ENCODE results near the gene NRXN3.

Gene NRXN3

GRCh38 chr14:79177106-79177505 is 1006.9 kb downstream of the NRXN3 start:
- H3K36me3 ChIP-seq (ENCODE audit: control insufficient read depth, insufficient read depth, low read length): no peaks in the 10 kb centered on the region
- H3K27me3 ChIP-seq (replicated peaks; ENCODE audit: control insufficient read depth, insufficient read depth, low read length, poor library complexity, severe bottlenecking): no peaks in the 10 kb centered on the region
- H3K9me3 ChIP-seq (ENCODE audit: control insufficient read depth, low read length): no peaks in the 10 kb centered on the region
- no peak for DNase-seq
- no peak overlapping the region for H3K4me3 ChIP-seq (ENCODE audit: insufficient read depth, low read depth, low read length, poor library complexity, severe bottlenecking)
- no peaks in the 10 kb centered on the region for H3K4me1 ChIP-seq (ENCODE audit: control insufficient read depth, insufficient read depth, low read length, poor library complexity, severe bottlenecking)
- no peak overlapping the region for H3K27ac ChIP-seq (ENCODE audit: insufficient read depth, low read length, poor library complexity, severe bottlenecking)

GRCh38 chr14:79178719-79179118 is 1008.5 kb downstream of the NRXN3 start:
- Histone ChIP-seq H3K4me1 (ENCODE audit: control insufficient read depth, insufficient read depth, low read length, poor library complexity, severe bottlenecking) (no peaks in the 10 kb centered on the region), H3K36me3 (ENCODE audit: control insufficient read depth, insufficient read depth, low read length) (no peaks in the 10 kb centered on the region), H3K4me3 (ENCODE audit: insufficient read depth, low read depth, low read length, poor library complexity, severe bottlenecking) (no peak overlapping the region), H3K27me3 (replicated peaks; ENCODE audit: control insufficient read depth, insufficient read depth, low read length, poor library complexity, severe bottlenecking) (no peaks in the 10 kb centered on the region), H3K27ac (ENCODE audit: insufficient read depth, low read length, poor library complexity, severe bottlenecking) (no peak overlapping the region), H3K9me3 (ENCODE audit: control insufficient read depth, low read length) (no peaks in the 10 kb centered on the region)
- DNase-seq: no peak

GRCh38 chr14:79179985-79180384 is 1009.8 kb downstream of the NRXN3 start:
- Histone ChIP-seq H3K27me3 (replicated peaks; ENCODE audit: control insufficient read depth, insufficient read depth, low read length, poor library complexity, severe bottlenecking) (no peaks in the 10 kb centered on the region), H3K9me3 (ENCODE audit: control insufficient read depth, low read length) (no peaks in the 10 kb centered on the region), H3K4me1 (ENCODE audit: control insufficient read depth, insufficient read depth, low read length, poor library complexity, severe bottlenecking) (no peaks in the 10 kb centered on the region), H3K4me3 (ENCODE audit: insufficient read depth, low read depth, low read length, poor library complexity, severe bottlenecking) (no peak overlapping the region), H3K27ac (ENCODE audit: insufficient read depth, low read length, poor library complexity, severe bottlenecking) (no peak overlapping the region), H3K36me3 (ENCODE audit: control insufficient read depth, insufficient read depth, low read length) (no peaks in the 10 kb centered on the region)
- no peak for DNase-seq

GRCh38 chr14:79180656-79181055 is 1010.5 kb downstream of the NRXN3 start:
- Histone ChIP-seq H3K4me1 (ENCODE audit: control insufficient read depth, insufficient read depth, low read length, poor library complexity, severe bottlenecking) (no peaks in the 10 kb centered on the region), H3K9me3 (ENCODE audit: control insufficient read depth, low read length) (no peaks in the 10 kb centered on the region), H3K4me3 (ENCODE audit: insufficient read depth, low read depth, low read length, poor library complexity, severe bottlenecking) (no peak overlapping the region), H3K36me3 (ENCODE audit: control insufficient read depth, insufficient read depth, low read length) (no peaks in the 10 kb centered on the region), H3K27ac (ENCODE audit: insufficient read depth, low read length, poor library complexity, severe bottlenecking) (no peak overlapping the region), H3K27me3 (replicated peaks; ENCODE audit: control insufficient read depth, insufficient read depth, low read length, poor library complexity, severe bottlenecking) (no peaks in the 10 kb centered on the region)
- no peak for DNase-seq

GRCh38 chr14:79186523-79186922 is 1016.4 kb downstream of the NRXN3 start:
- DNase-seq: no peak
- Histone ChIP-seq H3K4me3 (ENCODE audit: insufficient read depth, low read depth, low read length, poor library complexity, severe bottlenecking) (no peak overlapping the region), H3K4me1 (ENCODE audit: control insufficient read depth, insufficient read depth, low read length, poor library complexity, severe bottlenecking) (no peaks in the 10 kb centered on the region), H3K9me3 (ENCODE audit: control insufficient read depth, low read length) (no peaks in the 10 kb centered on the region), H3K36me3 (ENCODE audit: control insufficient read depth, insufficient read depth, low read length) (no peaks in the 10 kb centered on the region), H3K27me3 (replicated peaks; ENCODE audit: control insufficient read depth, insufficient read depth, low read length, poor library complexity, severe bottlenecking) (no peaks in the 10 kb centered on the region), H3K27ac (ENCODE audit: insufficient read depth, low read length, poor library complexity, severe bottlenecking) (no peak overlapping the region)

- DNase-seq: no peak
- Histone ChIP-seq H3K9me3 (ENCODE audit: control insufficient read depth, low read length) (no peaks in the 10 kb centered on the region), H3K27ac (ENCODE audit: insufficient read depth, low read length, poor library complexity, severe bottlenecking) (no peak overlapping the region), H3K4me3 (ENCODE audit: insufficient read depth, low read depth, low read length, poor library complexity, severe bottlenecking) (no peak overlapping the region), H3K27me3 (replicated peaks; ENCODE audit: control insufficient read depth, insufficient read depth, low read length, poor library complexity, severe bottlenecking) (no peaks in the 10 kb centered on the region), H3K36me3 (ENCODE audit: control insufficient read depth, insufficient read depth, low read length) (no peaks in the 10 kb centered on the region), H3K4me1 (ENCODE audit: control insufficient read depth, insufficient read depth, low read length, poor library complexity, severe bottlenecking) (no peaks in the 10 kb centered on the region)
These were observed 1023.7 kb downstream of the NRXN3 start for GRCh38 chr14:79193689-79194477.

- Histone ChIP-seq H3K4me3 (ENCODE audit: insufficient read depth, low read depth, low read length, poor library complexity, severe bottlenecking) (no peak overlapping the region), H3K27ac (ENCODE audit: insufficient read depth, low read length, poor library complexity, severe bottlenecking) (no peak overlapping the region), H3K9me3 (ENCODE audit: control insufficient read depth, low read length) (no peaks in the 10 kb centered on the region), H3K4me1 (ENCODE audit: control insufficient read depth, insufficient read depth, low read length, poor library complexity, severe bottlenecking) (no peaks in the 10 kb centered on the region), H3K36me3 (ENCODE audit: control insufficient read depth, insufficient read depth, low read length) (no peaks in the 10 kb centered on the region), H3K27me3 (replicated peaks; ENCODE audit: control insufficient read depth, insufficient read depth, low read length, poor library complexity, severe bottlenecking) (no peaks in the 10 kb centered on the region)
- DNase-seq: no peak
These were observed 1026.0 kb downstream of the NRXN3 start for GRCh38 chr14:79196216-79196615.

GRCh38 chr14:79197516-79197915 is 1027.3 kb downstream of the NRXN3 start:
- H3K4me1 ChIP-seq (ENCODE audit: control insufficient read depth, insufficient read depth, low read length, poor library complexity, severe bottlenecking): no peaks in the 10 kb centered on the region
- H3K4me3 ChIP-seq (ENCODE audit: insufficient read depth, low read depth, low read length, poor library complexity, severe bottlenecking): no peak overlapping the region
- no peak for DNase-seq
- no peaks in the 10 kb centered on the region for H3K9me3 ChIP-seq (ENCODE audit: control insufficient read depth, low read length)
- no peak overlapping the region for H3K27ac ChIP-seq (ENCODE audit: insufficient read depth, low read length, poor library complexity, severe bottlenecking)
- no peaks in the 10 kb centered on the region for H3K36me3 ChIP-seq (ENCODE audit: control insufficient read depth, insufficient read depth, low read length)
- no peaks in the 10 kb centered on the region for H3K27me3 ChIP-seq (replicated peaks; ENCODE audit: control insufficient read depth, insufficient read depth, low read length, poor library complexity, severe bottlenecking)

GRCh38 chr14:79199217-79199616 is 1029.0 kb downstream of the NRXN3 start:
- no peaks in the 10 kb centered on the region for H3K27me3 ChIP-seq (replicated peaks; ENCODE audit: control insufficient read depth, insufficient read depth, low read length, poor library complexity, severe bottlenecking)
- no peak overlapping the region for H3K4me3 ChIP-seq (ENCODE audit: insufficient read depth, low read depth, low read length, poor library complexity, severe bottlenecking)
- no peak overlapping the region for H3K27ac ChIP-seq (ENCODE audit: insufficient read depth, low read length, poor library complexity, severe bottlenecking)
- H3K36me3 ChIP-seq (ENCODE audit: control insufficient read depth, insufficient read depth, low read length): no peaks in the 10 kb centered on the region
- no peaks in the 10 kb centered on the region for H3K4me1 ChIP-seq (ENCODE audit: control insufficient read depth, insufficient read depth, low read length, poor library complexity, severe bottlenecking)
- no peaks in the 10 kb centered on the region for H3K9me3 ChIP-seq (ENCODE audit: control insufficient read depth, low read length)
- no peak for DNase-seq

GRCh38 chr14:79201564-79202207 is 1031.5 kb downstream of the NRXN3 start:
- no peak for DNase-seq
- H3K27me3 ChIP-seq (replicated peaks; ENCODE audit: control insufficient read depth, insufficient read depth, low read length, poor library complexity, severe bottlenecking): no peaks in the 10 kb centered on the region
- no peaks in the 10 kb centered on the region for H3K4me1 ChIP-seq (ENCODE audit: control insufficient read depth, insufficient read depth, low read length, poor library complexity, severe bottlenecking)

More at GRCh38 chr14:79201564-79202207, 1031.5 kb downstream of the NRXN3 start:
- Histone ChIP-seq H3K36me3 (ENCODE audit: control insufficient read depth, insufficient read depth, low read length) (no peaks in the 10 kb centered on the region), H3K4me3 (ENCODE audit: insufficient read depth, low read depth, low read length, poor library complexity, severe bottlenecking) (no peak overlapping the region), H3K27ac (ENCODE audit: insufficient read depth, low read length, poor library complexity, severe bottlenecking) (no peak overlapping the region), H3K9me3 (ENCODE audit: control insufficient read depth, low read length) (no peaks in the 10 kb centered on the region)

Measured in effector memory CD4-positive, alpha-beta T cell (primary cell).